Adrenal gland (tissue), 12 donors: ENCODE measurements around the gene PCSK9. TPM values are rescaled to one million over a fixed set of nuclear protein-coding genes. Genes with fewer than 3 reads are reported as not detected.

Experiments
- DNase-seq, 7 donors: peaks; one replicate each; pipeline ENCODE4 v3.0.0-alpha.2; 2019 to 2020
- H3K27ac ChIP-seq, 5 donors: fragments of 200-600 bp; sonication (generic) in 4 of 5; 1 replicate in 3 of 5; 2 replicates in 2 of 5; pipeline versions ENCODE4 v1.5.1 to v1.8.0; 2016 to 2020; ENCODE audit warnings: mild to moderate bottlenecking in 1 of 5
- H3K27me3 ChIP-seq: fragments of 200-600 bp; 2 replicates; pipeline ENCODE4 v1.8.0; 2021
- H3K36me3 ChIP-seq, 2 donors: fragments of 200-600 bp; replicated peaks in 1 of 2; 1 replicate in 1 of 2; 2 replicates in 1 of 2; pipeline versions ENCODE4 v1.5.1 to v1.8.0; 2018 to 2022
- H3K4me1 ChIP-seq, 2 donors: fragments of 200-600 bp; replicated peaks in 1 of 2; 1 replicate in 1 of 2; 2 replicates in 1 of 2; pipeline versions ENCODE4 v1.5.1 to v1.8.0; 2018 to 2021
- H3K4me3 ChIP-seq, 4 donors: fragments of 200-600 bp; sonication (generic) in 3 of 4; one replicate each; pipeline ENCODE4 v1.5.1; 2016 to 2018
- H3K9me3 ChIP-seq, 3 donors: fragments of 200-600 bp; sonication (generic) in 1 of 3; replicated peaks in 1 of 3; 1 replicate in 2 of 3; 2 replicates in 1 of 3; pipeline versions ENCODE4 v1.5.1 to v1.8.0; 2016 to 2021
- POLR2A ChIP-seq, 2 donors: fragments of 450-650 bp; IDR thresholded peaks; one replicate each; pipeline ENCODE4 v1.6.1; 2017; ENCODE audit warnings: antibody characterized with exemption in 2 of 2, mild to moderate bottlenecking in 2 of 2, moderate library complexity in 1 of 2
- WGBS, 4 donors: extraction: QIAGEN DNeasy Blood & Tissue Kit in 2 of 4; methylation state at CpG; one replicate each; pipeline versions ENCODE4 v1.1.5 to v1.1.7; 2013 to 2017; 5-methylcytosine and 5-hydroxymethylcytosine counted together
- intact Hi-C, 2 donors: fragments of 100-400 bp; cut with DNase I; formaldehyde crosslinking; loops; one replicate each; pipeline versions ENCODE4 v1.14.1 to v1.15.0; 2022 to 2023
- polyA plus RNA-seq, 3 donors: library from polyadenylated mRNA; stranded (reverse); fragments of 200-250 nt in 2 of 3; fragments of 350-450 nt in 1 of 3; fragmentation: Illumina TruSeq in 1 of 3; extraction: RNeasy Lipid Tissue Mini Kit (QIAGEN cat#74804) in 1 of 3; gene quantifications; one replicate each; pipeline ENCODE4 v1.2.3, GENCODE V29; 2013 to 2014
- total RNA-seq, 9 donors: library from RNA; depleted of rRNA in 4 of 9; stranded (reverse); fragments of >200 nt in 4 of 9; fragments of 120-200 nt in 1 of 9; fragmentation: NEBNext Ultra II Directional in 1 of 9; extraction: Animal tissue kit (Norgen Biotek cat#: 25700) in 1 of 9; gene quantifications; one replicate each; pipeline versions ENCODE4 v1.1.0 to v1.2.4, GENCODE V29; 2013 to 2023
- TF ChIP-seq, protein P1 (sequence below), 6 experiments: fragments of 450-650 bp in 4 of 6; fragments of 200-600 bp in 2 of 6; sonication (generic) in 1 of 6; IDR thresholded peaks; 1 replicate in 5 of 6; 2 replicates in 1 of 6; pipeline versions ENCODE4 v1.5.1 to v1.8.0; 2016 to 2021; ENCODE audit warnings: antibody characterized with exemption in 6 of 6, mild to moderate bottlenecking in 2 of 6, moderate library complexity in 1 of 6
- donor health status: healthy with polysubstance abuse.
- donor health status: Bipolar disorder and iron deficiency.
- donor health status: DM: yes; HTN: yes; CAD: no.
- donor health status: DM: no; HTN: no; CAD: no.
- donor health status: DM: no; HTN: no; CAD: no.
- donor health status: DM: yes; HTN: yes; CAD: no.

The PCSK9 gene
- total and polyA plus RNA-seq, 12 donors, result 0.10 to 1.4 (median 0.30) TPM; not detected in 1

DNA sequence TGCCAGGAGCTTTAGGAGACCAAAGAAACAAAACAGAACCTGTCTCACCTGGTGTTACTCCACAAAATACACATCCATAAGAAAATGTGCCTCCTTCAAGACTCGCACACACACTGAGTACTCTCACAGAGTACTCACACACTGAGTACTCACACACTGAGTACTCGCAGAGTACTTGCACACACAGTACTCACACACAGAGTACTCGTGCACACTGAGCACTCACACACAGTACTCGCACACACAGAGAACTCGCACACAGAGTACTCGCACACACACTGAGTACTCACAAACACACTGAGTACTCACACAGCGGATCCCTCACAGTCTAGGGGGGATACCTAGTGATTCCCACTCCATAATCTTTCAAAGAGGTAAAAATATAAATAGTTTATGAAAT, 40.3 kb downstream of the PCSK9 start:
- DNase-seq, result no peak
- WGBS, 4 donors, result 96 to 99% (median 97%) methylated on average over 7 of the region's 7 CpGs
- Histone ChIP-seq H3K27me3 (no peaks in the 10 kb centered on the region), H3K36me3 (peaks cover 0 to 83% of the 10 kb centered on the region in 2 donors), H3K9me3 (no peaks in the 10 kb centered on the region), H3K27ac (no peak overlapping the region), H3K4me1 (no peaks in the 10 kb centered on the region), H3K4me3 (no peak overlapping the region)
- intact Hi-C loops, result no loop called here
- TF ChIP-seq, protein P1, sequence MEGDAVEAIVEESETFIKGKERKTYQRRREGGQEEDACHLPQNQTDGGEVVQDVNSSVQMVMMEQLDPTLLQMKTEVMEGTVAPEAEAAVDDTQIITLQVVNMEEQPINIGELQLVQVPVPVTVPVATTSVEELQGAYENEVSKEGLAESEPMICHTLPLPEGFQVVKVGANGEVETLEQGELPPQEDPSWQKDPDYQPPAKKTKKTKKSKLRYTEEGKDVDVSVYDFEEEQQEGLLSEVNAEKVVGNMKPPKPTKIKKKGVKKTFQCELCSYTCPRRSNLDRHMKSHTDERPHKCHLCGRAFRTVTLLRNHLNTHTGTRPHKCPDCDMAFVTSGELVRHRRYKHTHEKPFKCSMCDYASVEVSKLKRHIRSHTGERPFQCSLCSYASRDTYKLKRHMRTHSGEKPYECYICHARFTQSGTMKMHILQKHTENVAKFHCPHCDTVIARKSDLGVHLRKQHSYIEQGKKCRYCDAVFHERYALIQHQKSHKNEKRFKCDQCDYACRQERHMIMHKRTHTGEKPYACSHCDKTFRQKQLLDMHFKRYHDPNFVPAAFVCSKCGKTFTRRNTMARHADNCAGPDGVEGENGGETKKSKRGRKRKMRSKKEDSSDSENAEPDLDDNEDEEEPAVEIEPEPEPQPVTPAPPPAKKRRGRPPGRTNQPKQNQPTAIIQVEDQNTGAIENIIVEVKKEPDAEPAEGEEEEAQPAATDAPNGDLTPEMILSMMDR (IDR thresholded peaks at IDR 0.05), result no peak
- TF ChIP-seq POLR2A (IDR thresholded peaks at IDR 0.05), result no peak

DNA sequence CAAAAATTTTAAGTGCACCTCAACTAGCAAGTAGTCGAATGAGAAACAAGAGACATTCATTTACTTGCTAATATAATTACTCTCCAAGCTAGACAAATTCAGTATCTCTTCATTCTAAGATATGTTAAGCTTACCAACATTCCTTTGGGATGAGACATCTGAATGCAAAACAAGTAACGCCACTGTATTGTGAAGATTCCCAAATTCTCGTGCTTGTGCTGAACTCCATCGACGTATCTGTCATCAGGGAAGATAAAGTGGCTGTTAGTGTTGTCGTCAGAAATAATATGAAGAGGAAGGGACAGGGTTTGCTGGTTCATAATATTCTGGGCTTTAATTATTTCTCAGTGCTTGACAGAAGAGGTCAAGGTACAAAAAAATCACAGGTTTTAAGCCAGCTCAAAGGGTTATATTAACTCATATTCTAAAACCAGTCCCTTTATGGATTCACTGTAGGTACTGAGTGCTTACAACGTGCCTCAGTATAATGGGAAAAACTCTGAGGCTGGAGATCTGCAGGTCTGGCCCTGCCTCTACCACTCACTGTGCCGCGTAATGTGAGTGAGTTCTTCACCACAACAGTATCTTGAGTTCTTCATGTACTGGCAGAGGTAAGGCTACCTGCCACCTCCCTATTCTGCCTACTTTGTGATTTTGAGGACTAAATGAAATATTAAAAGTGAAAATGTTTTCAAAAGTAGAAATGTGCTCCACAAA, 42.0 kb downstream of the PCSK9 start:
- Histone ChIP-seq H3K27me3 (no peaks in the 10 kb centered on the region), H3K27ac (no peak overlapping the region), H3K4me1 (no peaks in the 10 kb centered on the region), H3K36me3 (peaks cover 0 to 88% of the 10 kb centered on the region in 2 donors), H3K4me3 (no peak overlapping the region), H3K9me3 (no peaks in the 10 kb centered on the region)
- TF ChIP-seq, protein P1 (IDR thresholded peaks at IDR 0.05), result no peak
- no peak for TF ChIP-seq POLR2A (IDR thresholded peaks at IDR 0.05)
- intact Hi-C loops, result no loop called here
- no peak for DNase-seq
- 62 to 75% (median 66%) methylated on average over 9 of the region's 9 CpGs for WGBS, 4 donors

DNA sequence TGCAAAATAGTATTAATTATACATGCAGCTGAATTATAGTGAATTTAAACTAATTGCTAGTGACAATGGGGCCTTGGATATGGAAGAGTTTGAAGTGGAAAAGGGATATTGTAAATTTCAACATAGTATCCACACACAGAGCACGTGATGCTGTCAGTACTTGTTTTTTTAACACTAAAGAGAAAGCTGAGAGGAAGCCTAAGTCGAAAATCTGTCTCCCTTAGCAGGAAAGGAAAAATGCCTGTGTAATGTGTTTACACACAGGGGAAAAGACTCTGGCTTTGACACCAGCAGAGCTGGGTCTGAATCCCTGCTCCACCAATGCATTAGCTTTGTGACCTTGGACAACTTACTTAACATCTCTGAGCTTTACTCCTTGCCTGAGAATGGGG, 42.6 kb downstream of the PCSK9 start:
- Histone ChIP-seq H3K4me1 (no peaks in the 10 kb centered on the region), H3K27me3 (no peaks in the 10 kb centered on the region), H3K27ac (no peak overlapping the region), H3K9me3 (no peaks in the 10 kb centered on the region), H3K4me3 (no peak overlapping the region), H3K36me3 (peaks cover 0 to 88% of the 10 kb centered on the region in 2 donors)
- TF ChIP-seq POLR2A (IDR thresholded peaks at IDR 0.05), result no peak
- TF ChIP-seq, protein P1 (IDR thresholded peaks at IDR 0.05), result no peak
- WGBS, 4 donors, result 59 to 79% (median 71%) methylated on average over 2 of the region's 2 CpGs
- no peak for DNase-seq
- intact Hi-C loops, result no loop called here

DNA sequence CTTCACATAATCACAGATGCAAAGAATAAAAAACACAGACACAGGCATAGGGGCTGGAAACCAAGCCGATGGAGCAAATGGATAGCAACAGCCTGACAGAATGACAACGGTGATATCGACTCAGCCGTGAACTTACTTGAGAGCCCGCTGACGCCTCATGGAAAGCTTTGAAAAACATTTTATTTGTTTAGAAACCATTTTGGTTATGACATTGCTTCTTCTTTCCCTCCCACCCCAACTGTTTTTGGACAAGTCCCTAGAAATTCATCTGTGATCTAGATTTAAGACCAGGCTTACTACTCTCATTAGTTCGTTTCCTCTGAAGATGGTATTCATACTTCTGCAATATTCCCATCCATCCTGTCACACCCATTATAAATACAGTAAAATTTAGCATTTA, 44.9 kb downstream of the PCSK9 start:
- H3K36me3 ChIP-seq, result peaks cover 0 to 92% of the 10 kb centered on the region in 2 donors
- 94 to 97% (median 96%) methylated on average over 7 of the region's 7 CpGs for WGBS, 4 donors
- DNase-seq, result no peak
- H3K27me3 ChIP-seq, result no peaks in the 10 kb centered on the region
- intact Hi-C loops, result no loop called here
- no peak overlapping the region for H3K27ac ChIP-seq
- H3K9me3 ChIP-seq, result no peaks in the 10 kb centered on the region
- TF ChIP-seq, protein P1 (IDR thresholded peaks at IDR 0.05), result no peak
- TF ChIP-seq POLR2A (IDR thresholded peaks at IDR 0.05), result no peak
- no peaks in the 10 kb centered on the region for H3K4me1 ChIP-seq
- no peak overlapping the region for H3K4me3 ChIP-seq
